GM12878 (cell line): ENCODE results near the gene SEL1L. TPM values are rescaled to one million over a fixed set of nuclear protein-coding genes. Genes with fewer than 3 reads are reported as not detected.
A peak's percentile ranks its signal among the peaks of the same experiment; 100 is the strongest.

Source experiments
- ATAC-seq: fragments of 200-7000 bp; cut with Tn5 transposase; 3 replicates; pipeline ENCODE4 v1.9.1; 2020; ENCODE audit warnings: mild to moderate bottlenecking, moderate library complexity
- BruUV-seq: library from RNA; stranded (reverse); fragments of 400-500 nt; replicated peaks from 2 replicates; lab custom pipeline; 2021; lab: Mats Ljungman, UMichigan
- CTCF ChIA-PET: fragments of 300-600 bp; sonication (Branson Sonifier 250); formaldehyde crosslinking; extraction: SDS; loops from one replicate; lab custom pipeline; 2021; ENCODE audit warnings: inconsistent platforms; lab: Yijun Ruan, JAX
- POLR2A ChIA-PET: fragments of 350-600 bp; formaldehyde crosslinking; extraction: SDS; loops from one replicate; lab custom pipeline; 2021; ENCODE audit warnings: inconsistent platforms; lab: Charles Lee
- RAD21 ChIA-PET: fragments of 300-600 bp; sonication (Branson Sonifier 250); formaldehyde crosslinking; loops from one replicate; lab custom pipeline; 2023; ENCODE audit warnings: antibody characterized with exemption; ENCODE audit not compliant: unreplicated experiment; lab: Charles Lee
- SMC1A ChIA-PET: fragments of 300-600 bp; sonication (Branson Sonifier 250); formaldehyde crosslinking; loops from one replicate; lab custom pipeline; 2023; ENCODE audit not compliant: unreplicated experiment, uncharacterized antibody; lab: Charles Lee
- DNase-seq: peaks from one replicate; pipeline ENCODE4 v3.0.0-alpha.2; 2011; ENCODE audit warnings: low read depth, low spot score
- FAIRE-seq: peaks from 3 replicates; lab custom pipeline; 2011; peaks lifted over from hg19 to GRCh38; lab: Jason Lieb, UNC
- H2AFZ ChIP-seq: 2 replicates; pipeline ENCODE4 v1.6.0; 2011; ENCODE audit warnings: low read depth, low read length, control low read depth; ENCODE audit not compliant: control insufficient read depth
- H3K27ac ChIP-seq: 2 replicates; pipeline ENCODE4 v1.5.1; 2011; ENCODE audit warnings: control low read depth; ENCODE audit not compliant: control insufficient read depth, insufficient read depth
- H3K27me3 ChIP-seq, 2 experiments: replicated peaks in 1 of 2; 2 replicates each; pipeline versions ENCODE4 v1.6.0 to v1.6.1; 2011; ENCODE audit warnings: low read length in 1 of 2; ENCODE audit not compliant: control insufficient read depth in 2 of 2, insufficient read depth in 2 of 2
- H3K36me3 ChIP-seq, 2 experiments: 2 replicates each; pipeline ENCODE4 v1.5.1; 2011; ENCODE audit warnings: low read length in 1 of 2; ENCODE audit not compliant: control insufficient read depth in 2 of 2, insufficient read depth in 2 of 2
- H3K4me1 ChIP-seq: 2 replicates; pipeline ENCODE4 v1.6.1; 2011; ENCODE audit warnings: mild to moderate bottlenecking, low read length, moderate library complexity, mixed read lengths; ENCODE audit not compliant: control insufficient read depth, insufficient read depth
- H3K4me2 ChIP-seq: 2 replicates; pipeline ENCODE4 v1.6.0; 2011; ENCODE audit warnings: control low read depth; ENCODE audit not compliant: control insufficient read depth, insufficient read depth
- H3K4me3 ChIP-seq: fragments of 200-600 bp; sonication (generic); 2 replicates; pipeline ENCODE4 v1.5.1; 2016
- H3K79me2 ChIP-seq: 2 replicates; pipeline ENCODE4 v1.6.0; 2011; ENCODE audit warnings: low read length; ENCODE audit not compliant: control insufficient read depth, insufficient read depth
- H3K9ac ChIP-seq: 2 replicates; pipeline ENCODE4 v1.8.0; 2011; ENCODE audit warnings: low read length, control low read depth, mixed read lengths; ENCODE audit not compliant: control insufficient read depth, insufficient read depth
- H3K9me3 ChIP-seq: replicated peaks from 3 replicates; pipeline ENCODE4 v1.5.1; 2011; ENCODE audit warnings: mild to moderate bottlenecking, low read length; ENCODE audit not compliant: control insufficient read depth, insufficient read depth
- H4K20me1 ChIP-seq: 2 replicates; pipeline ENCODE4 v1.6.0; 2011; ENCODE audit not compliant: control insufficient read depth, insufficient read depth
- ASH2L ChIP-seq: fragments of 300-600, 200-600 bp; sonication (generic); IDR thresholded peaks from 2 replicates; pipeline ENCODE4 v1.6.1; 2017; ENCODE audit warnings: low read depth, mild to moderate bottlenecking, borderline replicate concordance
- EED ChIP-seq: sonication (generic); IDR thresholded peaks from 2 replicates; pipeline ENCODE4 v1.6.1; 2016; ENCODE audit warnings: antibody characterized with exemption, low read depth
- FOS ChIP-seq: IDR thresholded peaks from 3 replicates; pipeline ENCODE4 v1.6.1; 2011; ENCODE audit warnings: borderline replicate concordance; ENCODE audit not compliant: insufficient read length; ENCODE audit errors: extremely low read depth
- MTA2 ChIP-seq: fragments of 450-650 bp; IDR thresholded peaks from 2 replicates; pipeline ENCODE4 v1.6.1; 2016; ENCODE audit warnings: low read depth, mild to moderate bottlenecking, moderate library complexity
- SIN3A ChIP-seq: IDR thresholded peaks from 2 replicates; pipeline ENCODE4 v1.6.1; 2012; ENCODE audit warnings: low read depth, low read length, improper control_type of control experiment
- WGBS: methylation state at CpG from one replicate; pipeline ENCODE4 v1.1.6; 2016; ENCODE audit warnings: low lambda C conversion rate; ENCODE audit not compliant: insufficient replicate concordance, insufficient coverage; ENCODE audit errors: missing lambda C conversion rate; 5-methylcytosine and 5-hydroxymethylcytosine counted together
- in situ Hi-C: fragments of 300-500 bp; cut with MboI; formaldehyde crosslinking; loops from 9 replicates; pipeline ENCODE4 v1.14.3; 2018; ENCODE audit warnings: mixed read lengths
- intact Hi-C: fragments of 100-400 bp; cut with micrococcal nuclease; formaldehyde crosslinking; loops from one replicate; pipeline ENCODE4 v1.14.2; 2022; ENCODE audit not compliant: unreplicated experiment
- polyA plus RNA-seq, 11 experiments: library from polyadenylated mRNA; depleted of rRNA in 4 of 11; unstranded in 6 of 11; stranded (reverse) in 5 of 11; fragments of >200 nt; fragmentation: Nextera tagmentation in 4 of 11; fragmentation: Illumina TruSeq in 1 of 11; extraction: Ambion mirVana in 4 of 11; extraction: Trizol in 1 of 11; gene quantifications; 1 replicate in 1 of 11; 2 replicates in 10 of 11; pipeline versions ENCODE4 v1.2.1 to v1.2.3, GENCODE V29; 2011 to 2016; ENCODE audit warnings: inconsistent platforms in 2 of 11, missing spikeins in 2 of 11, low read depth in 1 of 11
- total RNA-seq, 4 experiments: library from RNA; depleted of rRNA in 3 of 4; stranded (reverse); fragments of >200 nt in 3 of 4; fragmentation: Illumina TruSeq in 1 of 4; extraction: Trizol in 1 of 4; gene quantifications; 2 replicates each; pipeline versions ENCODE4 v1.2.1 to v1.2.3, GENCODE V29; 2013 to 2021
- TF ChIP-seq, protein P1 (sequence below): fragments of 450-650 bp; IDR thresholded peaks from 2 replicates; pipeline ENCODE4 v1.6.1; 2017; ENCODE audit warnings: mild to moderate bottlenecking, moderate library complexity

The SEL1L gene
- total and polyA plus RNA-seq, 10 of the 15 experiments (the other 5 are each of a cell fraction or from before 2014, with no cell fraction given) = 13.4 to 57.2 (median 31.7) TPM

- DNase-seq (no peak), ATAC-seq (peak; percentile 37), FAIRE-seq (no peak)
- ChIA-PET SMC1A (interaction anchor here (1.2 kb wide), 1 partner anchor 14 kb away, joined by 3 read pairs; no protein-coding TSS in a partner anchor), RAD21 (no interaction called here), POLR2A (no interaction called here), CTCF (interaction anchor here (3.5 kb wide), 1 partner anchor 13 kb away, joined by 21 read pairs; no protein-coding TSS in a partner anchor)
- Histone ChIP-seq H4K20me1 (no peaks in the 10 kb centered on the region), H3K9me3 (no peaks in the 10 kb centered on the region; the same call in 2 of the 3 replicates), H3K4me3 (no peak overlapping the region), H3K79me2 (no peaks in the 10 kb centered on the region), H3K27ac (no peak overlapping the region), H3K36me3 (peaks cover 10 to 38% of the 10 kb centered on the region in 2 experiments), H2AFZ (no peak overlapping the region), H3K9ac (no peak overlapping the region), H3K4me2 (no peak overlapping the region), H3K27me3 (no peaks in the 10 kb centered on the region), H3K4me1 (peaks cover 12% of the 10 kb centered on the region)
- intact Hi-C loops = no loop called here
- no TSS peak for BruUV-seq
- TF ChIP-seq MTA2 = peak; percentile 37; the same call in 1 of the 2 replicates
- no peak for TF ChIP-seq ASH2L
- 84% methylated on average over 3 of the region's 3 CpGs for whole genome bisulfite sequencing
- in situ Hi-C loops = no loop called here
Observed at GRCh38 chr14:81478446-81478845, 55.2 kb downstream of the SEL1L start.

DNA sequence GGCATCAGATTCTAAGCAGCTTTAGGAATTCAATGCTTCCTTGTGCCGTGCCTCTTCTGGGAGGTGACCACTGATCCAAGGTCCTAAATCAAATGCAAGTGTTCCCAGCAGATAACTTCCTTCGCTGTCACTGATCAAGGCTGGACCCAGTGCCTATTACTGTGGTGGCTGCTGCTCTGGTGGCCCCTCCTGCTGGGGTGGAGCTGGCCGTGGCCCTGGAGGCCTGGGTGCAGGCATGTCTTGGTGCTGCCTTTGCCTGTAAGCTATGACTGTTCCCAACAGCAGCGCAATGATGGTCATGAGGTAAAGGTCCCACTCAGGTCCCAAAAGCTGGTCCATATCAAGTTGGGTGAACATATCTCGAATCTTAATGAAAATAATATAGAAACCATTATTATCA lies 56.8 kb downstream of the SEL1L start:
- WGBS = 97% methylated on average over 5 of the region's 5 CpGs
- no peak for FAIRE-seq
- TF ChIP-seq FOS (no peak), SIN3A (no peak), EED (no peak)
- TF ChIP-seq, protein P1, sequence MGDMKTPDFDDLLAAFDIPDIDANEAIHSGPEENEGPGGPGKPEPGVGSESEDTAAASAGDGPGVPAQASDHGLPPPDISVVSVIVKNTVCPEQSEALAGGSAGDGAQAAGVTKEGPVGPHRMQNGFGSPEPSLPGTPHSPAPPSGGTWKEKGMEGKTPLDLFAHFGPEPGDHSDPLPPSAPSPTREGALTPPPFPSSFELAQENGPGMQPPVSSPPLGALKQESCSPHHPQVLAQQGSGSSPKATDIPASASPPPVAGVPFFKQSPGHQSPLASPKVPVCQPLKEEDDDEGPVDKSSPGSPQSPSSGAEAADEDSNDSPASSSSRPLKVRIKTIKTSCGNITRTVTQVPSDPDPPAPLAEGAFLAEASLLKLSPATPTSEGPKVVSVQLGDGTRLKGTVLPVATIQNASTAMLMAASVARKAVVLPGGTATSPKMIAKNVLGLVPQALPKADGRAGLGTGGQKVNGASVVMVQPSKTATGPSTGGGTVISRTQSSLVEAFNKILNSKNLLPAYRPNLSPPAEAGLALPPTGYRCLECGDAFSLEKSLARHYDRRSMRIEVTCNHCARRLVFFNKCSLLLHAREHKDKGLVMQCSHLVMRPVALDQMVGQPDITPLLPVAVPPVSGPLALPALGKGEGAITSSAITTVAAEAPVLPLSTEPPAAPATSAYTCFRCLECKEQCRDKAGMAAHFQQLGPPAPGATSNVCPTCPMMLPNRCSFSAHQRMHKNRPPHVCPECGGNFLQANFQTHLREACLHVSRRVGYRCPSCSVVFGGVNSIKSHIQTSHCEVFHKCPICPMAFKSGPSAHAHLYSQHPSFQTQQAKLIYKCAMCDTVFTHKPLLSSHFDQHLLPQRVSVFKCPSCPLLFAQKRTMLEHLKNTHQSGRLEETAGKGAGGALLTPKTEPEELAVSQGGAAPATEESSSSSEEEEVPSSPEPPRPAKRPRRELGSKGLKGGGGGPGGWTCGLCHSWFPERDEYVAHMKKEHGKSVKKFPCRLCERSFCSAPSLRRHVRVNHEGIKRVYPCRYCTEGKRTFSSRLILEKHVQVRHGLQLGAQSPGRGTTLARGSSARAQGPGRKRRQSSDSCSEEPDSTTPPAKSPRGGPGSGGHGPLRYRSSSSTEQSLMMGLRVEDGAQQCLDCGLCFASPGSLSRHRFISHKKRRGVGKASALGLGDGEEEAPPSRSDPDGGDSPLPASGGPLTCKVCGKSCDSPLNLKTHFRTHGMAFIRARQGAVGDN = no peak
- Histone ChIP-seq H3K27me3 (no peaks in the 10 kb centered on the region), H3K4me1 (peaks cover 29% of the 10 kb centered on the region), H3K9ac (no peak overlapping the region), H3K79me2 (peaks cover 2% of the 10 kb centered on the region; the same call in 1 of the 2 replicates), H2AFZ (no peak overlapping the region), H3K9me3 (no peaks in the 10 kb centered on the region; the same call in 2 of the 3 replicates), H4K20me1 (no peaks in the 10 kb centered on the region), H3K4me2 (no peak overlapping the region), H3K4me3 (no peak overlapping the region), H3K27ac (no peak overlapping the region), H3K36me3 (peaks cover 10 to 30% of the 10 kb centered on the region in 2 experiments)
- intact Hi-C loops (no loop called here), in situ Hi-C loops (no loop called here)
- ATAC-seq = no peak
- DNase-seq = no peak
- POLR2A ChIA-PET = no interaction called here
- CTCF ChIA-PET = interaction anchor here (0.6 to 3.5 kb wide), 7 partner anchors 8 to 237 kb away, joined by 3 to 21 read pairs (median 3); partner anchors contain the start of gene SEL1L
- RAD21 ChIA-PET = interaction anchor here (0.7 to 1.0 kb wide), 2 partner anchors 51 to 55 kb away, joined by 3 to 4 read pairs; no protein-coding TSS in a partner anchor
- SMC1A ChIA-PET = interaction anchor here (0.7 to 2.9 kb wide), 4 partner anchors 11 to 243 kb away, joined by 3 to 20 read pairs (median 6); partner anchors contain the start of gene SEL1L
- no TSS peak for BruUV-seq
